Activated CD4-positive, alpha-beta T cell treated with anti-CD3 and anti-CD28 coated beads, Interleukin-2, amount 50 U/mL, for 24 hours (primary cell): ENCODE data around the gene C5orf46.
"Not testable (repeated sequence)": the region's sequence is repeated elsewhere in the genome, so short reads cannot be mapped to it uniquely, and the experiment has no call there.

ENCODE experiments used
- DNase-seq, 2 donors: peaks; one replicate each; pipeline ENCODE4 v3.0.0-alpha.2; 2020; ENCODE audit warnings: low read depth in 1 of 2, low spot score in 1 of 2

Gene C5orf46

GRCh38 chr5:147895864-147896263, 10.5 kb downstream of the C5orf46 start:
- no peak for DNase-seq

- DNase-seq: no peak
Observed at GRCh38 chr5:147893820-147894219, 12.5 kb downstream of the C5orf46 start.

GRCh38 chr5:147892696-147893296, 13.5 kb downstream of the C5orf46 start:
- DNase-seq: no peak

GRCh38 chr5:147887930-147888329, 18.4 kb downstream of the C5orf46 start:
- DNase-seq: no peak

GRCh38 chr5:147887026-147887627, 19.2 kb downstream of the C5orf46 start:
- no peak for DNase-seq

- DNase-seq: no peak
Observed at GRCh38 chr5:147882586-147883313, 23.6 kb downstream of the C5orf46 start.

DNA sequence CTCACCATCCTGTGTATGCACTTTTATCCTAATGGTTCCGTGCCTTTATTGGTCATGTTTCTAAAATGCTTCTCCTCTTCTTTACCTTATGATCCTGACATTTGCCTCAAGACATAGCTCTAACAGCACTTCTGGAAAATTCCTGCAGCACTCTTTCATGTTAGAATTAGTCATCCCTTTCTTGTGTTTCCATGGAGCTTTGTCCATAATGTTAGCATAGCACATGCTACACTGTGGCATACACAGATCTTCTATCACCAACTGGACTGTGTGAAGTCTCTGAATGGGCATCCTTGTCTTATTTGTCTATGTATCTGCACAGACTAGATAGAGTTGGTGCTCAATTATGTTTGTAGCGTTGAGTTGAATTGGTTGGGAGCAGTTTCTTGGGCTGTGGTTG, 25.9 kb downstream of the C5orf46 start:
- no peak for DNase-seq

- DNase-seq: no peak
Observed at GRCh38 chr5:147879784-147880183, 26.6 kb downstream of the C5orf46 start.

DNA sequence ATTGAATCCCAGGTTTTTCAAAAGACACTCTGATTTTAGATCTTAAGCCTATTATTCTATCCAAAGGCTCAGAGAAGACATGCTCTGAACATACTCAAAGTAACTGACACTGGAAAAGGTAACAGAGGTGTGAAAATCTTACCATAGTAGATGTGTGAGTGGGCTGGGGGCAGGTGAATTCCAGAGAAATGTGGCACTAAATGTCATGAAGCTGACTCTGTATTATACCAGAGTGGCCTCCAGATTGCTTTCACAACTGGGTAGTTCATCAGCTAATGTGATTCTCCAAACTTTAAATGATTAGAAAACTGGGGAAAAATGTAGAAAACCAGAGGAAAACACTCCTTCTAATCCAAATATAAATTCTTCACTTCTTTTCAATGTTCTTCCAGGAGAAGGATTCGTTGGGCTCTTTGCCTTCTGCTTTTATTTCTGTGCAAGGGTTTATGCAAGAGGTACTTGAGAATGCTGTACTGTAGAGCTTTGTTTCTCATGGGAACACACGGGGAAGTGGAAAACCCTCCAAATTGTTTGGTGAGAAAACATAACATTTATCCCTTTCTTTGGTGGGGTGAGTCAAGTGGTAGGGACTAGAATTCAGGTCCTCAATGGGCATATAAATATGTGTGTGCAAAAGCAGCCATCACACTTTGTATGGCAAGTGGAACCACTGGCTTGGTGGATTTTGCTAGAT, 28.1 kb downstream of the C5orf46 start, which contains the start of gene SCGB3A2:
SCGB3A2 (plus strand) TSS at position 646 of the 694 bp plus-strand sequence. CDS start 93 bp downstream, outside the sequence.
- no peak for DNase-seq

DNA sequence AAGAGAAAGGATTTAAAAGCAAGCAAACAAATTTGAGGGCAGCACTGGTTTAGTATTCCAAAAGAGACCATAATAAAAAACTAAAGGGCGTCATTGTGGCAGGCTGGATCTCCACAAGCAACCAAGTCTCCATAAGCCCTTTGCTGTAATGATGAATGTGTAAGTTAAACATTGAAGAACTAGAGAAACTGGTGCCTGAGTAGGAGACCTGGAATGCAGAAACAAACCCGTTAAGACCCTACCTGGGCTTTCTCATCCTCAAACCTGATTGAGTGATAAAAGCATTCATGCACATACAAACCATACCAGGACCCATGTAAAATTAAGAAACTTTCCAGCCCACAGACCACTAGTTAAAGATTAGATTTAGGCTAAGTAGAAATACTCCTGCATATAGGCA, 29.7 kb downstream of the C5orf46 start:
- no peak for DNase-seq

DNA sequence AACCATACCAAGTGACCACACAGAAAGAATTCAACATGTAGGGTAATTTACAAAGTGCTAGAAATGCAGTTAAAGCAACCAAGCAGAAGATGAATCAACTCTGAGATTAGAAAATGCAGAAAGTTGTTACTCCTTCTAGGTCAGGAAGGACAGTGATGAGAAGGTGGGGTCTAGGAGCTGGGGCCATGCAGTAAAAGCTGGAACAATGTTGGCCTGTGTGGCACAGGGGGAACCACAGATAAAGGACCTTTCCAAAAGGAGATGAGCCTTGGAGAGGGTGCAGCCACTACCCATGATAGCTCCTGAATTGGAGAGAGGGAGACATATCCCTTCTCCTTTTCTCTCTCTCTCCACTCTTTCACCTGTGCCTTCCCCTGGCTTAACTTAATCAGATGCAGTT, 30.2 kb downstream of the C5orf46 start:
- no peak for DNase-seq

- no peak for DNase-seq
Observed at GRCh38 chr5:147874910-147875367, 31.4 kb downstream of the C5orf46 start.

GRCh38 chr5:147874118-147874875, 32.0 kb downstream of the C5orf46 start:
- DNase-seq: not testable (repeated sequence)

DNA sequence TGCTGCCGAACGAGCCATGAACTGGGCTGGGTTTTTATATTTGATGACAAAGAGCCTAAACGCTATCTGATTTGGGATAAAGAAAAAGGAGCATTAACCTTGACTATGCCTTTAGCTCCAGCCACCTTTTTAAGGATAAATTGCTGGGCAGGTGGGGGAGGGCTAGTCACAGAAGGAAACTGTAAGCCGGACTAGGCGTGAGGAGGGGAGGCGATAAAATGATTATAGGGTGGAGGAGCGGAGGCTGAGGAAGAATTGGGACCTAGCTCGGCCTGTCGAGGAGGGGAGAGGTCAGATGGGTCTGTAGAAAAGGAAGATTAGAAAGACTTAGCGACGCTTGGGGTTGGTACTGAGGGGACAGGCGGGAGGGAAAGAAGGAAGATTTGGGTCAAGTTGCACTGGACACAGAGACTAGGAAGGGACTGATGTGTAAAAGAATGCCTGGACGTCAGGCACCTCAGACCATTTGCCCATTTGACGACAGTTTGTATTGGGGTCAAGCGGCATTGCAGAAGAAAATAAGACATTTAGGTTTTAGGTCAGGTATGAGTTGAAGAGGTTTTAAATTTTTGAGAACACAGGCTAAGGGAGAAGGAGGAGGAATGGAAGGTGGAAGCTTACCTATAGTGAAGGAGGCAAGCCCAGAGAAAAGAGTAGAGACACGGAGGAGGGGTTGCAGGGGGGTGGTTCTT, 33.4 kb downstream of the C5orf46 start:
- not testable (repeated sequence) for DNase-seq

GRCh38 chr5:147871980-147872549, 34.3 kb downstream of the C5orf46 start:
- DNase-seq: not testable (repeated sequence)

DNA sequence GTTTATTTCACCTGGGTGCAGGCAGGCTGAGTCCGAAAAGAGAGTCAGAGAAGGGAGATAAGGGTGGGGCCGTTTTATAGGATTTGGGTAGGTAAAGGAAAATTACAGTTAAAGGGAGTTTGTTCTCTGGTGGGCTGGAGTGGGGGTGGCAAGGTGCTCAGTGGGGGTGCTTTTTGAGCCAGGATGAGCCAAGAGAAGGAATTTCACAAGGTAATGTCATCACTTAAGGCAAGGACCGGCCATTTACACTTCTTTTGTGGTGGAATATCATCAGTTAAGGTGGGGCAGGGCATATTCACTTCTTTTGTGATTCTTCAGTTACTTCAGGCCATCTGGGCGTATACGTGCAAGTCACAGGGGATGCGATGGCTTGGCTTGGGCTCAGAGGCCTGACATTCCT, 36.4 kb downstream of the C5orf46 start:
- DNase-seq: not testable (repeated sequence)

DNA sequence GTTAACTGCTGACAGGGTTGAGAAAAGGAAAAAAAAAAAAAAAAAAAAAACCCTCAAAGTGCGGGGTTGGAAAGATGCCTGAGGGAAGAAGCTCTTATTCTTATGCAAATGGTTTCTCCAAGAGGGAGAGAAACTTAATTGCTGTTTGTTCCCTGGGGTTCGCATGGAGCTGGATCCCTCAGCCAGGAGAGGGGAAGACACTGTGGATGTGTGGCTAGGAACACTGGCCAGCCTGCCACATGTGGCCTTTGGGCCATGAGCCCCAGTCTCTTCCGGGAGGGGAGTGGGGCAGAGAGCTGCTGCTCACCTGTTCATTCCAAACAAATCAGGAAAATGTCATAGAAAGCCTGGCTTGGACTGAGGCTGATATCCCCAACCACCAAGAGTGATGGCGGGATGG, 37.2 kb downstream of the C5orf46 start:
- no peak for DNase-seq

- DNase-seq: no peak
Observed at GRCh38 chr5:147863454-147864158, 42.7 kb downstream of the C5orf46 start.

DNA sequence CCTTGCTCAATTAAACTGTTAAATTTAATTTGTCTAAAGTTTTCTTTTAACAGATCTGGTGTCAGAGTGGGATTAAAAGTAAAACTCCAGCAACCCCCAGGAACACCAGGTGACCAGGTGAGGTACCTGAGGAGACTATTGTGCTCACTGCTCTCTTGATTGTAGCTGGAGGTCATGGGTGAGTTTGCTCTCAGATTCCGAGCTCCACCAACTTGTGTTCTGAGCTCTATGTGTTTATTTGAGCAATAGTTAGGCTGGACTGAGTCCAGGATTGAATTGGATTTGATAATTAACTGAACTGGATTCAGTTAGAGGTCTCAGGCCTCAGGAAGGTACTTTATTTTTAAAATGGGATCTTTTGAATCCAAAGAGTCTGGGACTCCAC, 45.7 kb downstream of the C5orf46 start:
- DNase-seq: no peak
